ENCODE data around the gene SESN2.

SESN2 gene

DNA sequence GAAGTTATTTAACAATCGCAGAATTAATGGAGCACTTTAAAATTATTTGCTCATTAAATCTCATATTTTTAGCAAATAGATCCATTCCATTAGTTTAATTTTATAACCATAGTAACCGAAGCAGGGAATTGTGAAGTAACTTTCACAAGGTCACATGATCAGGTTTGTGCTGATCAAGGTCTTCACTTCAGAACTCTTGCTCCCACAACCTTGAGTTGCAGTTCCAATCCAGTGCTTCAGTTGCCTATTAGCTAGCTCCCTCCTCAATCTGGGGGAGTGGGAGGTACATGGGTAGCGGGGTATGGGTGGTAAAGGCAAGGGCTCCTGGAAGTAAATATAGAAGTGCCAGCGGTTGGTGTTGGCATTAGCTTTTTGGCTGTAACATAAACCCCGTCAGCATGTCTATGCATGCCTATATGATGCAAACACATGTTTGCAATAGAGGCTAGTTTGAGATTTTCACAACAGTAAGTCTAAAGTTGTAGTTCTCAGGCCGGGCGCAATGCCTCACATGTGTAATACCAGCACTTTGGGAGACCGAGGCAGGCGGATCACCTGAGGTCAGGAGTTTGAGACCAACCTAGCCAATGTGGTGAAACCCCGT lies 17.6 kb upstream of the SESN2 start:
- POLR2A ChIA-PET: interaction anchor here (1.2 kb wide), 1 partner anchor 17 kb away, joined by 3 read pairs; no protein-coding TSS in a partner anchor
- TF ChIP-seq LEF1 (IDR thresholded peaks at IDR 0.05; ENCODE audit: borderline replicate concordance) (no peak), L3MBTL2 (conservative IDR thresholded peaks at IDR 0.05) (no peak), CTBP1 (IDR thresholded peaks at IDR 0.05; ENCODE audit: borderline replicate concordance) (no peak), FOXA1 (IDR thresholded peaks at IDR 0.05) (no peak), SUZ12 (IDR thresholded peaks at IDR 0.05) (no peak), NFRKB (IDR thresholded peaks at IDR 0.05) (no peak), ZNF384 (IDR thresholded peaks at IDR 0.05) (no peak), SP1 (IDR thresholded peaks at IDR 0.05) (no peak), FOXK2 (IDR thresholded peaks at IDR 0.05) (no peak), FOXM1 (IDR thresholded peaks at IDR 0.05; ENCODE audit: borderline replicate concordance) (no peak), HDGF (IDR thresholded peaks at IDR 0.05; ENCODE audit: borderline replicate concordance) (no peak), TARDBP (IDR thresholded peaks at IDR 0.05) (no peak), ELF4 (IDR thresholded peaks at IDR 0.05) (no peak), BHLHE40 (IDR thresholded peaks at IDR 0.05; ENCODE audit: borderline replicate concordance) (no peak), ARNT (IDR thresholded peaks at IDR 0.05) (no peak)
- TF ChIP-seq, protein P1, sequence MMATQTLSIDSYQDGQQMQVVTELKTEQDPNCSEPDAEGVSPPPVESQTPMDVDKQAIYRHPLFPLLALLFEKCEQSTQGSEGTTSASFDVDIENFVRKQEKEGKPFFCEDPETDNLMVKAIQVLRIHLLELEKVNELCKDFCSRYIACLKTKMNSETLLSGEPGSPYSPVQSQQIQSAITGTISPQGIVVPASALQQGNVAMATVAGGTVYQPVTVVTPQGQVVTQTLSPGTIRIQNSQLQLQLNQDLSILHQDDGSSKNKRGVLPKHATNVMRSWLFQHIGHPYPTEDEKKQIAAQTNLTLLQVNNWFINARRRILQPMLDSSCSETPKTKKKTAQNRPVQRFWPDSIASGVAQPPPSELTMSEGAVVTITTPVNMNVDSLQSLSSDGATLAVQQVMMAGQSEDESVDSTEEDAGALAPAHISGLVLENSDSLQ (IDR thresholded peaks at IDR 0.05): no peak
- CTCF ChIA-PET: interaction anchor here (0.7 kb wide), 1 partner anchor 430 kb away, joined by 4 read pairs; no protein-coding TSS in a partner anchor
- DNase-seq (ENCODE audit: extremely low spot score): no peak

DNA sequence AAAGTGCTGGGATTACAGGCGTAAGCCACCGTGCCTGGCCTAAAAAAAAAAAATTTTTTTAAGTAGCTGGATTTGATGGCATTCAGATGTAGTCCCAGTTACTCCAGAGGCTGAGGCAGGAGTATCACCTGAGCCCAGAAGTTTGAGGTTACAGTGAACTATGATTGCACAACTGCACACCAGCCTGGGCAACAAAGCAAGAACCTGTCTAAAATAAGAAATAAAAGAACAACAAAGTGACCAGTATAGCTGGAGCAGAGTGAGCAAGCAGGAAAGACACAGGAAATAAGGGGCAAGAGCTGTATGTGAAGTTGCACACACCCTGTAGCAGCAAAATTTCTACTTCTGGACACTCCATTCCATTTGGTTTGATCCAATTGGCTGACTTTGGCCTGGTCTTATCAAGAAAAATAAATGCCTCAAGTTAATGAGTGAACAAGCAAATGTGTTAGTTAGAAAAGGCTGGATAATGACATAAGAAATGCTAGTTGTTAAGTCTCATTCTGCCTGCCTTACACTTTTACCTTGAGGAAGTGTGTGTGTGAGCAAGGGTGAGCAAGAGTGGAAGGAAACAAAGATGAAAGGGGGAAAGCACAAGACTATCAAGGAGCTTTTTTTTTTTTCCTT lies 15.5 kb upstream of the SESN2 start:
- ChIA-PET CTCF (no interaction called here), POLR2A (interaction anchor here (0.8 to 1.9 kb wide), 3 partner anchors 8 to 338 kb away, joined by 3 to 9 read pairs (median 3); partner anchors contain the start of genes ATP5IF1 and SESN2)

DNA sequence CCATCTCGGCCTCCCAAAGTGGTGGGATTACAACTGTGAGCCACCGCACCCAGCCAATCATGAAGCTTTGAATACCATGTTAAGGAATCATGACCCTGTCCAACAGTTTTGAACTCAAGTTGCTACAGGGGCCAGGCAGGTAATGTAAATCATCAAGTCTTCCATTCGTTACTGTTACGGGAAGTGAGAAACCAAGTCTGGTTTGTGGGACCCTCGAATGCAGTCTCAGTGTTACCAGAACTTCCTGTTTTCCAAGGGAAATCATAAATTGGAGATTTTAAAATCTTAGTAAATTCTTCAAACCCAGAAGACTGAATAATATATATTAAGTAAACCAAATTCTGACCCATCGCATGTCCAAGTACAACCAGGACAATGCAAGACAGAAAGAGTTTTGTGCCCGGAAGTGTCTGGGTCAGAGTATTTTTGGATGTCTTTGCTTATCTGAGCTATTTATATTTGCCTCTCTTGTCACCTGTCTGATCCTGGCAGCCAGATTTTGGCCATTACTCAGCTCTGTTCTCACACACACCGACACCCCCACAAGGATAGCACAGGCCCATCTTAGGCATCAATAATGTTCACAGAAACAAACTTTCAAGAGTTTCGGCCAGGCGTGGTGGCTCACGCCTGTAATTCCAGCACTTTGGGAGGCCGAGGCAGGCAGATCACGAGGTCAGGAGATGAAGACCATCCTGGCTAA lies 14.6 kb upstream of the SESN2 start:
- POLR2A ChIA-PET: interaction anchor here (1.9 kb wide), 2 partner anchors 9 to 11 kb away, joined by 7 to 9 read pairs; partner anchors contain the start of gene ATP5IF1
- DNase-seq (ENCODE audit: extremely low spot score): no peak
- CTCF ChIA-PET: no interaction called here
- TF ChIP-seq ELF4 (IDR thresholded peaks at IDR 0.05): no peak
- TF ChIP-seq NFRKB (IDR thresholded peaks at IDR 0.05): no peak
- TF ChIP-seq FOXM1 (IDR thresholded peaks at IDR 0.05; ENCODE audit: borderline replicate concordance): no peak
- TF ChIP-seq LEF1 (IDR thresholded peaks at IDR 0.05; ENCODE audit: borderline replicate concordance): no peak
- no peak for TF ChIP-seq FOXA1 (IDR thresholded peaks at IDR 0.05)
- TF ChIP-seq SUZ12 (IDR thresholded peaks at IDR 0.05): no peak
- no peak for TF ChIP-seq L3MBTL2 (conservative IDR thresholded peaks at IDR 0.05)
- no peak for TF ChIP-seq CTBP1 (IDR thresholded peaks at IDR 0.05; ENCODE audit: borderline replicate concordance)
- no peak for TF ChIP-seq ARNT (IDR thresholded peaks at IDR 0.05)
- no peak for TF ChIP-seq HDGF (IDR thresholded peaks at IDR 0.05; ENCODE audit: borderline replicate concordance)
- no peak for TF ChIP-seq BHLHE40 (IDR thresholded peaks at IDR 0.05; ENCODE audit: borderline replicate concordance)
- no peak for TF ChIP-seq FOXK2 (IDR thresholded peaks at IDR 0.05)
- TF ChIP-seq SP1 (IDR thresholded peaks at IDR 0.05): no peak
- no peak for TF ChIP-seq TARDBP (IDR thresholded peaks at IDR 0.05)

More for the DNA sequence above, 15.5 kb upstream of the SESN2 start:
- TF ChIP-seq SUZ12 (IDR thresholded peaks at IDR 0.05): no peak
- TF ChIP-seq FOXK2 (IDR thresholded peaks at IDR 0.05): no peak
- no peak for TF ChIP-seq ARNT (IDR thresholded peaks at IDR 0.05)
- TF ChIP-seq TARDBP (IDR thresholded peaks at IDR 0.05): no peak
- TF ChIP-seq, protein P1 (IDR thresholded peaks at IDR 0.05): no peak
- no peak for TF ChIP-seq L3MBTL2 (conservative IDR thresholded peaks at IDR 0.05)
- no peak for TF ChIP-seq ELF4 (IDR thresholded peaks at IDR 0.05)
- DNase-seq (ENCODE audit: extremely low spot score): no peak

DNA sequence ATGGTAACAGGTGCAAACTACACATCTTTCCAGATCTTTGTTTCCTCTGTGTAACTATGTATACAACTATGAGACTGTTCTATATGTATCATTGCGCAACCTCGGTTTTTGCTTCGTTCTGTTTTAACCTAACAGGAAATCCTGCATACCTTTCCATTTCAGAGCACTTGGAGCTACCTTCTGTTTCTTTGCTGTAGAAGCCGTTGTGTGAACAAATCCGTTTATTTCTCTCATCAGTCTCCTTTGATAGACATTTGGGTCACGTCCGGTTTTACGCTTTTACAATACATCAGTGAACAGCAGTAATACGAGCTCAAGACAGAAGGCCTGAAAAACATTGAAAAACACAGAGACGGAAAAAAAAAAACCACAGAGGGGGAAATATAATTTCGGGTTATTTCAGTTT lies 12.9 kb upstream of the SESN2 start:
- ChIA-PET CTCF (interaction anchor here (0.6 to 0.8 kb wide), 2 partner anchors 10 to 12 kb away, joined by 3 to 4 read pairs; no protein-coding TSS in a partner anchor), POLR2A (interaction anchor here (1.5 to 7.1 kb wide), 2 partner anchors 10 to 14 kb away, joined by 20 to 89 read pairs; partner anchors contain the start of genes ATP5IF1 and SESN2)
- no peak for TF ChIP-seq LEF1 (IDR thresholded peaks at IDR 0.05; ENCODE audit: borderline replicate concordance)
- no peak for TF ChIP-seq HDGF (IDR thresholded peaks at IDR 0.05; ENCODE audit: borderline replicate concordance)
- no peak for TF ChIP-seq FOXK2 (IDR thresholded peaks at IDR 0.05)
- TF ChIP-seq ZNF384 (IDR thresholded peaks at IDR 0.05): no peak
- TF ChIP-seq SP1 (IDR thresholded peaks at IDR 0.05): no peak
- TF ChIP-seq CTBP1 (IDR thresholded peaks at IDR 0.05; ENCODE audit: borderline replicate concordance): no peak
- TF ChIP-seq L3MBTL2 (conservative IDR thresholded peaks at IDR 0.05): no peak
- TF ChIP-seq, protein P1 (IDR thresholded peaks at IDR 0.05): no peak
- no peak for TF ChIP-seq BHLHE40 (IDR thresholded peaks at IDR 0.05; ENCODE audit: borderline replicate concordance)
- TF ChIP-seq NFRKB (IDR thresholded peaks at IDR 0.05): no peak
- TF ChIP-seq FOXA1 (IDR thresholded peaks at IDR 0.05): no peak
- TF ChIP-seq SUZ12 (IDR thresholded peaks at IDR 0.05): no peak
- TF ChIP-seq ARNT (IDR thresholded peaks at IDR 0.05): no peak
- TF ChIP-seq TARDBP (IDR thresholded peaks at IDR 0.05): no peak
- no peak for TF ChIP-seq ELF4 (IDR thresholded peaks at IDR 0.05)
- no peak for DNase-seq (ENCODE audit: extremely low spot score)
